ENCODE results near the gene GRK4.
A peak's percentile ranks its signal among the peaks of the same experiment; 100 is the strongest.
"Not testable (repeated sequence)": the region's sequence is repeated elsewhere in the genome, so short reads cannot be mapped to it uniquely, and the experiment has no call there.

GRK4 gene

DNA sequence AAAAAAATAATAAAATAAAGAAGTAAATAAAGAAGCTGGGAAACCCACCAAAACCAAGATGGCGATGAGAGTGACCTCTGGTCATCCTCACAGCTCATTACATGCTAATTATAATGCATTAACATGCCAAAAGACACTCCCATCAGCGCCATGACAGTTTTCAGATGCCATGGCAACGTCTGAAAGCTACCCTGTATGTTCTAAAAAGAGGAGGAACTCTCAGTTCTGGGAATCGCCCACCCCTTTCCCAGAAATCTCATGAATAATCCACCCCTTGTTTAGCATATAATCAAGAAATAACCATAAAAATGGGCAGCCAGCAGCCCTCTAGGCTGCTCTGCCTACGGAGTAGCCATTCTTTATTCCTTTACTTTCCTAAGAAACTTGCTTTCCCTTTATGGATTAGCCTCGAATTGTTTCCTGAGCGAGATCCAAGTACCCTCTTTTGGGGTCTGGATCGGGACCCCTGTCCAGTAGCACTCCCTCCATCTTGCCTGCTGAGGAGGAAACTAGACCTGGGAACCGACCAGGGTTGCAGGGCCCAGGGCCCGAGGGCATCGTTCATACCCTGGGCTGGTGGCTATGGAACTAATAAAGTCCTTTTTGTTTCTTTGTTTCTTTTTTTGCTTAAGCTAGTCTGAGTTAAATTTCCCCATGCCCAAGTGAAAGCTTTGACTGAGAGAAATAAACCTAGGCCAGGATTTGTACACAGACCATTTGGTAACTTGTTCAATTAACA lies 80.1 kb downstream of the GRK4 start:
- DNase-seq, result no peak

DNA sequence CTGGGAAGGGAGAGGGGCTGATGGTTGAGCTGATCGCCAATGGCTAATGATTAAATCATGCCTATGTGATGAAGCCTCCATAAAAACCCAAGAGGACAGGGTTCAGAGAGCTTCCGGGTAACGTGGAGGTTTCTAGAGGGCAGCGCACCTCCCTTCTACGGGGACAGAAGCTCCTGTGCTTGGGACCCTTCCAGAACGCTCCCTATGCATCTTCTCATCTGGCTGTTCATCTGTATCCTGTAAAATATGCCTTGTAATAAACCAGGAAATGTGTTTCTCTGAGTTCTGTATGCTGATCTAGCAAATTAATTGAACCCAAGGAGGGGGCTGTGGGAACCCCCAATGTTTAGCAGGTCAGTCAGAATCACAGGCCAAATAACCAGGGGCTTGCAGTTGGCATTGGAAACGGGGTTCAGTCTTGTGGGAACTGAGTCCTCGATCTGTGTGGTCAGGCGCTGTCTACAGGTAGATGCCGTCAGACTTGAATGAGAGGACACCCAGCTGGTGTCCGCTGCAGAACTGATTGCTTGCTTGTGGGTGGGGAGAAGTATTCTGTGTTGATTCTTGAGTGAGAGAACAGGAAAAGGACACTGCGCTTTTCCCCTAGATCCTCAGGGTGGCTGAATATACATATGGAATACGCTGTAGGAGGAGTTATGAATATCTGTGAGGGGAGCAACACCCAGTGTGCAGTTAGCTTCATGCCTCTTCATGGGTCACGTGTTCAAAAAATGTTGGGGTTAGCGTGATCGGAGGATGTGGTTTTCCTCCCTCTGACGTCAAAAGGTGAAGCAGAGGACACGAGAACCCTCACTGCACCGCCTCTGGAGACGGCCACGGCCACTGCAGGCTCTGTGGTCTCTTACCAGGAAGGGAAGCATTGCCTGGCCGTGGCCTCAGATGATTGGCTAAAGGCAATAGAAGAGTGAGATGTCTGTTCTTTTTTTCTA lies 81.8 kb downstream of the GRK4 start:
- peak; percentile 57 to 66 for DNase-seq

GRCh38 chr4:3046162-3046561 lies 82.8 kb downstream of the GRK4 start:
- DNase-seq, result no peak

- DNase-seq, result no peak
These were observed 83.3 kb downstream of the GRK4 start for GRCh38 chr4:3046623-3047022.

GRCh38 chr4:3047464-3048286 lies 84.3 kb downstream of the GRK4 start:
- peak; percentile 79 to 88 for DNase-seq

DNA sequence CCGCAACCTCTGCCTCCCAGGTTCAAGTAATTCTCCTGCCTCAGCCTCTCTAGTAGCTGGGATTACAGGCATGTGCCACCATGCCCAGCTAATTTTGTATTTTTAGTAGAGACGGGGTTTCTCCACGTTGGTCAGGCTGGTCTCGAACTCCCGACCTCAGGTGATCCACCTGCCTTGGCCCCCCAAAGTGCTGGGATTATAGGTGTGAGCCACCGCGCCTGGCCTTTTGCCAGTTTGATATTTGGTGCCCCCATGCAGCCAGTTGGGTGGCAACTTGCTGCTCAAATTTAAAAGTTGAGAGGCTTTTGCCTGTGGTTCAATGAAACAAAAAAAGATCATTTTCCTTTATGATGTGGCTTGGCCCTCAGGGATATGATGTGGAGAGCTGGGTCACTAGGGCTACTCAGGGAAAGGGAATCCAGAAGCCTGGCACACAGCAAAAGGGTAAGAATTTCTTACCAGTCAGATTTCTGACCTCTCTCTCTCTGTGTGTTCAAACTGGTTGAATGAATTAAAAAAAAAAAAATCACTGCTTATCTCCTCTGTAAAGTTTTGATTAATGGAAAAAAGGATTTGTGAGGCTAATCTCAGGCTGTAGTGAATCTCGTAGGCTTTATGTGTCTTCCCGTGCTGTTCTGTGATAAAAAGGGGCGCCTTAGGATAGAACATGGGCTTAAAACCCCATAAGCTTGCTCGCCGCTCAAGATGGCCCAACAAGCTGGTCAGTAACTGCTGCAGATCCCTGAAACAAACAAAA lies 87.9 kb downstream of the GRK4 start:
- DNase-seq, result not testable (repeated sequence)

DNA sequence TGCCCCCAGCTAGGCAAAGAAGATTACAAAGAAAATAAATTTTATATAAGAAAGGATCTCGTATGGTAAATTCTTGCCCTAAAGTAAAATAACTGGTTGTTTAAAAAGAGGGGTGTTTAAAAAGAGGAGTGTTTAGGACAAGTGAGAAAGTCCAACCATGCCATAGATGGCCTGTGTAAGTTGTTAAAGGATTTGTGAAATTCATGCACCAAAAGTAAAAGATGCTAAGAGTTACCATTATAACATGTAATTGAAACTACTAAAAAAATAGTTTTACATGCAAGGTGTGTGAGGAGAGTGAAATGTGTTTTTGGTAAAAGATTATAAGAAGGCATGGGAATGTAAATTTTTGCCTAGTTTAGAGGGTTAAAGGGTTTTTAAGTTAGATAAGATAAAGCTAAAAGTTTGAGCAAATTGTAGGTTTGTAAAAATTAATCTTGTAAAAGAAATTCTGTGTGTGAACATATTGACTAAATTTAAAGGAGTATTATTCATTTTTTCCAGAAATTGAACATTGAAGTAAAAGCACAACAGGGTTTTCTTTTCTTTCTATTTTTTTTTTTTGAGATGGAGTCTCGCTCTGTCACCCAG lies 90.9 kb downstream of the GRK4 start:
- DNase-seq, result no peak

GRCh38 chr4:3059943-3060342 lies 96.6 kb downstream of the GRK4 start:
- no peak for DNase-seq

DNA sequence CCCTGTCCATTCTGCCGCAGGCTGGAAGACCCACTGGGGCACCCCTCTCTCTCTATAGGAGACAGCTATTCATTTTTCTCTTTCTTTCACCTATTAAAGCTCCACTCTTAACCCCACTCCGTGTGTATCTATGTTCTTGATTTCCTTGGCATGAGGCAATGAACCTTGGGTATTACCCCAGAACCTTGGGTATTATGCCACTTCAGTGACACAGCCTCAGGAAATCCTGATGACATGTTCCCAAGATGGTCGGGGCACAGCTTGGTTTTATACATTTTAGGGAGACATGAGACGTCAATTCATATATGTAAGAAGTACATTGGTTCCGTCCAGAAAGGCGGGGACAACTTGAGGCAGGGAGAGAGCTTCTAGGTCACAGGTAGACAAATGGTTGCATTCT lies 97.6 kb downstream of the GRK4 start:
- no peak for DNase-seq

GRCh38 chr4:3062471-3062870 lies 99.1 kb downstream of the GRK4 start:
- no peak for DNase-seq

DNA sequence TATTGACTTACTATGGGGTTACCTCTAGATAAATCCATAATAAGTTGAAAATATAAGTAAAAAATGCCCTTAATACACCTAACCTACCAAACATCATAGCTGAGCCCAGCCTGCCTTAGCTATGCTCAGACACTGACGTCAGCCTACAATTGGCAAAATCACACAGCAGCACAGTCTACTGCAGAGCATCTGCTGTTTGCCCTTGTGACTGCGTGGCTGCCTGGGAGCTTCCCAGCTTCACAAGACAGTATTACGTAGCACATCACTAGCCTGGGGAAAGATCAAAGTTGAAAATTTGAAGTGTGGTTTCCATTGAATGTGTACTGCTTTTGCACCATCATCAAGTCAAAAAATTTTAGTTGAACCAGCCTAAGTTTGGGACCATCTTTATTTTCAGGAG lies 102.2 kb downstream of the GRK4 start:
- no peak for DNase-seq

- no peak for DNase-seq
These were observed 103.5 kb downstream of the GRK4 start for GRCh38 chr4:3066836-3067400.

DNA sequence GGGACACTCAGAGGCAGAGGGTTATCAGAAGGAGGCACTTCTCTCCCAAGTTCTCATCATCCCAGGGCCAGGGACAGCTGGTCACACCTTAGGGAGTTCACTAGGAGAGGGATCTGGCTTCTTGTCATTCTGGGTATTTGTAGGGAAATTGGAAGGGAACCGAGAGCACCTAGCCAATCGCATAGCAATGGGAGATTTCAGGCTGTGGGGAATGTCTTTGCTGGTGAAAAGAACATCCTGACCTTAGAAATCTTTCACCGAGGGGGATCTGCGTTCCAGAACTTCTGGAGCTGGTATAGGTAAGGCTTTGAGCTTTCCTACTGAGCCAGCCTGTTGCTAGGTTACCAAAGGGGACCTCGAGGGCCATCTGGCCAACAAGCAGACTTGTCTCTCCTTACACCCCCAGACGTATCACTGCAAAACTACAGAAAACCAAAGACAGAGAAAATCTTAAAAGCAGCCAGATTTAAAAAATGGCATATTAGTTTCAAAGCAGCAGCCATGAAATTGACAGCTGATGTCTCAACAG lies 104.2 kb downstream of the GRK4 start:
- no peak for DNase-seq

DNA sequence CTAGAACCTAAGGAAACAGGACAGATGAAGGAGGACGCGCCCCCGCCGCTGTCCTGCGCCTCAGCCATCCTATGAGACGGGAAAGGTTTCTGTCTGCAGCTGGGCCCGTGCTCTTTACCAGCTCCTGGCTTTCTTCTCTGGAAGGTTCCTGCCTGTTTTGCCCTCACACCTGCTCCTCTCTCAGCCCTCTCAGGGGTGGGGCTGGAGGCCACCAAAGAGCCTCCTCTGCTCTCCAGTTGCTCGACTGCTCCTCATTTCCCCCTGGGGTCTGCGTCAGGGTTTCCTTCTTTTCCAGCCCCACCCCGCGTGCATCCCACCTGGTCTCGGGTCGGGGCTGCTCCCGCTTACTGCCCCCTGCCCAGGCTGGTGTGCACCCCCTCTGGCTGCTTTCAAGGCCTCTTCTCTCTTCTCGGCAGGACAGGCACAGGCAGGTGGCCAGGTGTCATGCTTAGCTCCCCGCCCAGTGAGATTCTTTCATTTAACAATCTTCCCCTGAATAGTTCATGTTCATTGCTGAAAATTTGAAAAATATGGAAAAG lies 106.4 kb downstream of the GRK4 start:
- no peak for DNase-seq

- no peak for DNase-seq
These were observed 107.5 kb downstream of the GRK4 start for GRCh38 chr4:3070709-3071500.

- no peak for DNase-seq
These were observed 108.4 kb downstream of the GRK4 start for GRCh38 chr4:3071811-3072210.

DNA sequence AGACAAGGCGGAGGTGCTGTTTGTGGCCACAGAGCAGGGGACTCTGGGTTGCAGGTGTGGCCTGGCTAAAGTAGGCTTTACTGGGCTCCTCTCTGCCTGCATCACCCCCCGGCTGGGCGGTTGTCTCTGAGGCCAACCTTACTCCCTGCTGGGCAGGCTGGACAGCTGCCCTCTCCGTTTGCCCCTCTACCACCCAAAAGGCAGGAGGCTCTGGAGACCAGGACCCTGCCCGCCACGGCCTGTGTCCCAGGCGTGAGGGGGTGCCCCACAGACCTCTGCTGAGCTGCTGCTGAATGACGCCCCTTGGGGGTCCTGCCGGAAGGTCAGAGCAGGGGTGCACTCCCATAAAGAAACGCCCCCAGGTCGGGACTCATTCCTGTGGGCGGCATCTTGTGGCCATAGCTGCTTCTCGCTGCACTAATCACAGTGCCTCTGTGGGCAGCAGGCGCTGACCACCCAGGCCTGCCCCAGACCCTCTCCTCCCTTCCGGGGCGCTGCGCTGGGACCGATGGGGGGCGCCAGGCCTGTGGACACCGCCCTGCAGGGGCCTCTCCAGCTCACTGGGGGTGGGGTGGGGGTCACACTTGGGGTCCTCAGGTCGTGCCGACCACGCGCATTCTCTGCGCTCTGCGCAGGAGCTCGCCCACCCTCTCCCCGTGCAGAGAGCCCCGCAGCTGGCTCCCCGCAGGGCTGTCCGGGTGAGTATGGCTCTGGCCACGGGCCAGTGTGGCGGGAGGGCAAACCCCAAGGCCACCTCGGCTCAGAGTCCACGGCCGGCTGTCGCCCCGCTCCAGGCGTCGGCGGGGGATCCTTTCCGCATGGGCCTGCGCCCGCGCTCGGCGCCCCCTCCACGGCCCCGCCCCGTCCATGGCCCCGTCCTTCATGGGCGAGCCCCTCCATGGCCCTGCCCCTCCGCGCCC lies 110.0 kb downstream of the GRK4 start:
- peak in 1 of 2 experiments; percentile 7 for DNase-seq

GRCh38 chr4:3074078-3074845 lies 110.9 kb downstream of the GRK4 start, which contains the start of the genes HTT and HTT-AS:
TSS of gene HTT (plus strand) at chr4:3074681. CDS start at chr4:3074826, 145 bp downstream.
TSS of gene HTT-AS (minus strand) at chr4:3074538.
- peak; percentile 97 to 99 for DNase-seq
